ENCODE results near the gene EXOG. TPM values are rescaled to one million over a fixed set of nuclear protein-coding genes. Genes with fewer than 3 reads are reported as not detected.

EXOG gene
- polyA plus RNA-seq, 1 donor (not counting 4 experiments of a cell fraction or from before 2014, with no cell fraction given) = 10.3 TPM

GRCh38 chr3:38542401-38543298, 46.5 kb downstream of the EXOG start:
- Histone ChIP-seq H3K4me1 (ENCODE audit: control insufficient read depth, extremely low read depth, insufficient read depth, low read length) (no peaks in the 10 kb centered on the region), H3K79me2 (ENCODE audit: control insufficient read depth, insufficient read depth, low read length) (no peaks in the 10 kb centered on the region), H3K36me3 (ENCODE audit: control insufficient read depth in 2 of 2, extremely low read depth in 1 of 2, insufficient read depth in 2 of 2, low read length in 2 of 2) (no peaks in the 10 kb centered on the region), H3K9ac (ENCODE audit: control insufficient read depth, extremely low read depth, insufficient read depth, low read length) (no peak overlapping the region), H3K4me2 (ENCODE audit: control insufficient read depth, extremely low read depth, insufficient read depth, low read depth, low read length) (no peak overlapping the region), H4K20me1 (ENCODE audit: control insufficient read depth, extremely low read depth, insufficient read depth, low read length) (no peaks in the 10 kb centered on the region), H3K4me3 (ENCODE audit: control insufficient read depth in 2 of 3, extremely low read depth in 1 of 3, insufficient read depth in 2 of 3, low read depth in 1 of 3, low read length in 3 of 3) (no peak overlapping the region), H2AFZ (ENCODE audit: control insufficient read depth, low read length) (no peak overlapping the region), H3K9me3 (ENCODE audit: control insufficient read depth, low read depth, low read length) (no peaks in the 10 kb centered on the region), H3K27ac (ENCODE audit: control insufficient read depth, insufficient read depth, low read length) (no peak overlapping the region), H3K9me1 (ENCODE audit: control insufficient read depth, extremely low read depth, insufficient read depth, low read length) (no peaks in the 10 kb centered on the region), H3K27me3 (ENCODE audit: control insufficient read depth, extremely low read depth, insufficient read depth, low read length) (no peaks in the 10 kb centered on the region)
- FAIRE-seq (no peak), DNase-seq (ENCODE audit: low read depth, low spot score) (no peak)
- dilution Hi-C loops (cut with MboI; ENCODE audit: extremely low pct_ligation_motif_present, low sequenced_read_pairs) = no loop called here
- TF ChIP-seq CTCF (optimal IDR thresholded peaks at IDR 0.05 in 1 of 3, IDR thresholded peaks at IDR 0.05 in 1 of 3, conservative IDR thresholded peaks at IDR 0.05 in 1 of 3; ENCODE audit: extremely low read depth in 1 of 3, insufficient read depth in 2 of 3, low read length in 3 of 3) (no peak), EZH2 (IDR thresholded peaks at IDR 0.05; ENCODE audit: low read length) (no peak)

- dilution Hi-C loops (cut with MboI; ENCODE audit: extremely low pct_ligation_motif_present, low sequenced_read_pairs) = no loop called here
- DNase-seq (ENCODE audit: low read depth, low spot score) (no peak), FAIRE-seq (no peak)
- no peak overlapping the region for H3K27ac ChIP-seq (ENCODE audit: control insufficient read depth, insufficient read depth, low read length)
- no peaks in the 10 kb centered on the region for H3K4me1 ChIP-seq (ENCODE audit: control insufficient read depth, extremely low read depth, insufficient read depth, low read length)
- no peaks in the 10 kb centered on the region for H3K79me2 ChIP-seq (ENCODE audit: control insufficient read depth, insufficient read depth, low read length)
- TF ChIP-seq EZH2 (IDR thresholded peaks at IDR 0.05; ENCODE audit: low read length) (no peak), CTCF (optimal IDR thresholded peaks at IDR 0.05 in 1 of 3, IDR thresholded peaks at IDR 0.05 in 1 of 3, conservative IDR thresholded peaks at IDR 0.05 in 1 of 3; ENCODE audit: extremely low read depth in 1 of 3, insufficient read depth in 2 of 3, low read length in 3 of 3) (no peak)
- no peaks in the 10 kb centered on the region for H3K9me1 ChIP-seq (ENCODE audit: control insufficient read depth, extremely low read depth, insufficient read depth, low read length)
- no peaks in the 10 kb centered on the region for H3K9me3 ChIP-seq (ENCODE audit: control insufficient read depth, low read depth, low read length)
- H3K4me2 ChIP-seq (ENCODE audit: control insufficient read depth, extremely low read depth, insufficient read depth, low read depth, low read length) = no peak overlapping the region
- no peaks in the 10 kb centered on the region for H4K20me1 ChIP-seq (ENCODE audit: control insufficient read depth, extremely low read depth, insufficient read depth, low read length)
- no peaks in the 10 kb centered on the region for H3K27me3 ChIP-seq (ENCODE audit: control insufficient read depth, extremely low read depth, insufficient read depth, low read length)
- no peak overlapping the region for H2AFZ ChIP-seq (ENCODE audit: control insufficient read depth, low read length)
- H3K4me3 ChIP-seq (ENCODE audit: control insufficient read depth in 2 of 3, extremely low read depth in 1 of 3, insufficient read depth in 2 of 3, low read depth in 1 of 3, low read length in 3 of 3) = no peak overlapping the region
- no peak overlapping the region for H3K9ac ChIP-seq (ENCODE audit: control insufficient read depth, extremely low read depth, insufficient read depth, low read length)
- no peaks in the 10 kb centered on the region for H3K36me3 ChIP-seq (ENCODE audit: control insufficient read depth in 2 of 2, extremely low read depth in 1 of 2, insufficient read depth in 2 of 2, low read length in 2 of 2)
Measured at GRCh38 chr3:38543586-38543985, 47.4 kb downstream of the EXOG start.
